HCEC 1CT (cell line): ENCODE data around the gene PAK5.

Experiments used
- DNase-seq: peaks from one replicate; pipeline ENCODE4 v3.0.0-alpha.2; 2017

The PAK5 gene

DNA sequence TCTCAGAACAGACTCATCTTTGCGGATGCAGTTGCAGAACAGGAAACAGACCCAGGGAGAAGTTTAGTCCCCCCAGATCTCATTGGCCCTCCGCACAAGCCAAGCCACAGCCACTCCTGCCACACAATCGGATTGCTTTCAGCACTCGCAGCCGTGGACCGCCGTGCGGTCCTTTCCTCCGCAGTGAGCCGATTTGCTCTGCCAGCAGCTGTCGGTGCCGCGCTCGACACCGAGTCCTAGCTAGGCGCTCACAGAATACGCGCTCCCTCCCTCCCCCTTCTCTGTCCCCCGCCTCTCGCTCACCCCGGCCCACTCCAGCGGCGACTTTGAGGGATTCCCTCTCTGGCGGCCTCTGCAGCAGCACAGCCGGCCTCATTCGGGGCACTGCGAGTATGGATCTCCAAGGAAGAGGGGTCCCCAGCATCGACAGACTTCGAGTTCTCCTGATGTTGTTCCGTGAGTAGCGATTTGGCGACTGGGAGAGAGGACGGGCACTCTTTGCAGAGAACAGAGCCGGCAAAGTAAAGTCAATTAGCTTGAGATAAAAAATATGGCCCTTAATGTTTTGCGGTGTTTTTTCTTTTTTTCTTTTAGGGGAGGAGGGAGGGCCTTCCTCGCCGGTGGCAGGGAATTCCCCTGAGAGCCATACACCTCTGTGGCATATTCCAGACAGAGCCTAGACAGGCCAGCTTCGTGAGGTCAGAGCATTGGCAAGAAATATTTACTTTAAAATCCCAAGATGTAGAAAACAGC, 324.2 kb downstream of the PAK5 start, which contains the start of gene LAMP5:
Gene LAMP5 (plus strand): TSS at position 130 of the 753 bp plus-strand sequence. CDS start 263 bp downstream, at position 393.
- no peak for DNase-seq

DNA sequence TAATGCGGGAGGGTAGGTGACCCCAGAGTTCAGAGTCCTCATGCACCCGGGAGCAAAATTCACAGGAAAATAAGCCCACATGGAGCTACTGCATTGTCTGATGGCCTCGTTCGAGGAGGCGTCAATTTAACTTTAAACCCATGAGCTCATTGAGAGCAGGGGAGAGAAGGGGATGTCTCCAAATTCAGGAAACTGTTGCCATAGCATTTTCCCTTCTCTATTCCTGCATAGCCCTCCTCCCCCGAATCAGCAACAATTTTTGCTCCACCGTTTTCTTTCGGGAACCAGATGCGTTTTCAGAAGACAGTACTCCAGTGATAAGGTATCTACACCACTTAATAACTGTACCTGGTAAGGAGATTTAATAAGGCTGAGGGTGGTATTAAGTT, 324.8 kb downstream of the PAK5 start:
- no peak for DNase-seq

DNA sequence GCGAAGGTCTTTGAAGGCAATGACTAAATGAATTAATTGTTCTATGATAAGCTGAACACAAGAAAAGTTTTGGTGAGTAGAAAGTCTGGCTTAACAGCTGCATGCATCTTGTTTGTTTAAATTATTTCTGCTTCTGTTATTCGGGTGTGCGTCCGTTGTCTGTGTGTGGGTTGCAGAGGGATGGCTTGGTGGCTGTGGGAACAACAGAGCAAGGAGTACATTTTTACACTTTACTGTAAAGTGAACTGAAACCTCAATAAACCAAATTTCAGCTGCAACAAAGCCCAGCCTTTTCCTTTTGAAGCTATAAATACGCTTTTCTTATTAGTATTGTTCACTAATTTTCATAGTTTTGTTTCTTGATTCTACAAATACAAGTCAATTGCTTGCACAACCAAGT, 328.0 kb downstream of the PAK5 start:
- DNase-seq, result no peak

DNA sequence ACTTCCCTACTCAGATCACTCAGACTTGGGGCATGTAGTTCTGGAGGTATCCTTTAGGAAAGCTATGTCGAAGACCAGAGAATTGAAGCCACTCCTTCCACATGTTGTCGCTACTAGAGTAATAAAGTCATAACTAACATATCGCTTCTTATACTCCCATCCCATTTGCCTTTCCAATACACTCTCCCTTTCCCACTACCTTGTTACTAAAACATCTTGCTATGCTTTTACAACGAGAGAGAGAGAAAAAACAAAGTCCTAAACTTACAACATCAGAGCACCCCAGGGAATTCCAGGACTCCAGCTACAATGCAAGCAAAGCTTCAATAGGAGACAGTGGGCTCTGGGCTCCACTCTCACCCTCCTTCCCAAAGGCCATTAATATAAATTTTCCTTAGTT, 329.6 kb downstream of the PAK5 start:
- no peak for DNase-seq

DNA sequence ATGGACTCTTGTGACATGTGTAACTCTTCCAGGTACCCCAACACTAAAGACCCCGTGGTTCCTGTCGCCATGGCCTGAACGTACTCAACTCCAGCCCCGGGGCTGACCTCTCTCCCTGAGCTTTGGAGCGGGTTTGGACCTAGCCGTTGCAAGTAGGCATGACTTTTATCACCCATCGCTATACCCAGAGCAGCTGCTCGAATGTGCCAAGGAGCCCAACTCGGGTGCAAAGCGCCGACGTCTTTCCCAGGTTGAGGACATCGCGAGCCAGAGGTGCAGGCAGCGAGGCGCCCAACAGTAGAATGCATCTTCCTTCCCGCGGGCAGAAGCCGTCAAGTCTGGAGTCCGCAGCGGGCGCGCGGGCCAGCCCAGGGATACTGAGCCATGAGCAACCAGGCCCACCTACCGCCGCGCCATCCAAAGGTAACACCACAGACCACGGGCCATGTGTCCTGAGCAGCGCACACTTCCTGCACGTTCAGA, 330.1 kb downstream of the PAK5 start:
- no peak for DNase-seq

DNA sequence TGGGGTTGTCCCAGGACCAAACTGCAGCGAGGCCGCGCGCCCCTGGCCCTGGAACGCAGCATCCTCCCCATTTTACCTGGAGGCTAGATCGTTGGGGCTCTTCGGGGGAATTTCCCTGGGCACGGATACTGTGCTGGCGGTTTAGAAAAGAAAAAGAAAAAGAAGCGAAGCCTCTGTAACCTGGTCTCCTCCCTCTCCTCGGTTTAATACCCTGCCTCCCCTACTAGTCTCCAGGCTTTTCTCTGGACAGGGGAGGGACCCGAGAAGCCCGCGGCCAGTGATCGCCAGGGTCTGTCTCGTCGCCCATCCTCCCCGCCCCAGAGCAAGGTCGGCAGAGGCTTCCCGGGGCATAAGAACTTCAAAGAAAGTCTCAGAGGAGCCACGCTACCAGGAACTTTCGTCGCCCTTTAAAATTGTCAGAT, 330.6 kb downstream of the PAK5 start:
- no peak for DNase-seq

DNA sequence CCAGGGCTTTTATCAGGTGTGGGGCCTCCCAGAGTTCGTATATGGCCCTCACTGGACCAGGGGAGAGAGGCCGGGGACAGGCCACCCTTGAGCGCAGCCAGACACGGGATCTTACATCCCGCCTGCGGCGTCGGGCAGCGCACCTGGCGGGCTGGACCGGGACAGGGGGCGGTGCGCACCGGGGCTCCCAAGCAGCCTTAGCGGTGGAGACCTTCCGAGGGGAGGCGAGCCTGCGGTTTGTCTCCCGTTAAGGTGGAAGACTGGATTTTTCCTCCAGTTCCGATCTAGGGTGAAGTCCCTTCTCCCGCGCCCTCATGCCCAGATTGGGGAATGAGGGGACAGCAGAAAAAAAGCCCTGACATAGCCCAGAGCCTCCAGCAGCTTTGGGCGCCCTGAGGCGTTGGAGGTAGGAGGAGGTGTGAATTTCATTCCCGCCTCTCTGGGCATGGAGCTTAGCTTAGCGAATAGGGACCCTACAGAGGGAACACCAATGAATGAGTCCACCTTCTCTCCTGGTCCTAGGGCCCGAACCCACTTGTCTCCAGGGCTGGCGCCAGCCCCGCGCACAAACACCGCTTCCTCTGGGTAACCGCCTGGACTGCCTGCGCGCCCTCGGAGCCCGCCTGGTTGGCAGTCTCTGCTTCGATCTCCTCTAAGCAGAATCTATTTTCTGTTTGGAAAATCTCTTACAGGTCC, 331.2 kb downstream of the PAK5 start:
- DNase-seq, result no peak

DNA sequence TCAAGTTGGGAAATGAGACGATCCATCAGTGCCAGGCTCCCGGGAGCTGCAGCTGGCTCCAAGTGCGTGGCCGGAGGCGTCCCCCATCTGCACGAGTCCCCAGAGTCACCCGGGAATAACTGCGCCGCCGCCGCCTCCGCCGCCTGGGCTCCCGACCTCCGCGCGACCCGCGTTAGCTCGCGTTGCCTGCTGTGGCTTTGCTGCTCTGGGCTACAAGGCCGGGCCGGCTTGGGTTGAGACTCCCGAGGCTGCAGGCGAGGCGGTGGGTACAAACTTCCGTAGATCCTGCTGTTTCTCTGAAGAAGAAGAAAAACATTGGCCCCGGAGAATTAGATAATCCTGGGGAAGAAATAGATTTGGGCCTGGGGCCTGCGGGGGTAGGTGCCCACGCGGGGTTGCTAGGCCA, 331.9 kb downstream of the PAK5 start:
- DNase-seq, result no peak

DNA sequence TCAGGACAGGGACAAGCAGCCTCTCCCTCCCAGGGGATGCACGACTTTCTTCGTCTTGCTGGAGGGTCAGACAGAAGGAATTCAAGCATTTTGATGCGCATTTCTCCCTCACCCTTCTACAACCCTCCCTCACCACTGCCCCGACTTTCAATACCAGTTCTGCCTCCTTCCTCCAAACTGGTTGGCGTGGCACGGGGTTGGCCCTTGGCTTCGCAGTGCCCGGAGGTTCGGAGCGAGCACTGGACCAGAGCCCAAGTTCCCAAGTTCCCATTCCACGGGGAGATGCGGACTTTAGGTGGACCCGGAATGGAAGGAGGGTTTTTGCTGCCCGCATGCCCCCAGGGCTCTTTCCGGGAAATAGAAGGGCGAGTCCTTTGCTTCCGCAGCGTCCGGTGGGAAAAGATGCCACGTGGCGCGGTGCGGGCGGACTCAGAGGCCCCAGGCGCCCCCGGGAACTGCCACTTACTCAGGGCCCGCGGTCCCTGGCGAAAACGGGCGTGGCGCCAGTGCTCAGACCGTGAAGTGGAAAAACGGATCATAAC, 332.5 kb downstream of the PAK5 start:
- DNase-seq, result no peak

DNA sequence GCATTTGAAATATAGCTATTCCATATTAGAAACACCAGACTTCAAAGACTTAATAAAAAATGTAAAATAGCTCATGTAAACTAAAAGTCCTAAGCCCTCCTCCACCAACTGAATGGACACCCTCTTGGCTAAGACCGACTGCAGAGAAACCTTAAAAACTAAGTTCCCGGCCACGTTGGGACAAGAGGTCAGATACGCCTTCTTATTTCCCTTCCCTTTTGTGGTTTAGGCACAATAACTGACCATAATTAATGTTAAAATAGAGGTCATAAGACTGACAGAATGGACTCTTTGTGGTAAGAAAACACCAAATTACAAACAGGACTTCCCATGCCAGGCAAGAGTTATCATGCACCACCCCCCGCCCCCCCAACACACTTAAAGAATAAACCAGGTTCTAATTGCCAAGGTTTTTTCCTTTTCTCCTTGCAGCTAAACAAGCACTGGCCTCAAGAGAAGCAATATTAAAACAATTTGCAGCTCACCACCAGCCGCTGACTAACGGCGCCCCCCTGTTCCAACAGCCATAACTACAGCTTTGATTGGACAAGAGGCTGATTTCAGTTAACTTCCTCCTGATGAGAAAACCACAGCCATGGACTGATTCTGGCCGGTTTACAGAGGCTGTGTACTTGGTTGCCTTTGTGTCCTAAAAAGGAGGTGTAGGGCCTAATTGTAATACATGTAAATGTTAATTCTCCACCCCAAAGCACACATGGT, 335.2 kb downstream of the PAK5 start:
- peak; percentile 63 for DNase-seq

DNA sequence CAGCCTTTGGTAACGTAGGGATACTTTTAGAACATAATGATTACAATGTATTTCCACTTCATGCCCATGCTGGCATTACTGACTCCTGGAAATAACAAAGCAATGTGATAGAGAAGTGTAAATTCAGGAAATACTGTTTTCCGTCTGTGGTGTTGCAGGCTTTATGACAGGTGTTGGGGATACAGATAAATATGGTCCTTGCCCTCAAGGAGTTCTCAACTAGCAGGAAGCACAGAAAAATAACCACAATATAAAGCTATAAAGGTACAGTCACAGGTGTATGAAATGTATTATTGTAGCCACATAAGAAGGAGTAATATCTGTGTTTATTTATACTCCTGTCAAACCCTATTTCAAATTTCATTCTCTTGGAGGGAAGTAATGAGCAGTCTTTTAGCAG, 337.4 kb downstream of the PAK5 start:
- DNase-seq, result no peak

DNA sequence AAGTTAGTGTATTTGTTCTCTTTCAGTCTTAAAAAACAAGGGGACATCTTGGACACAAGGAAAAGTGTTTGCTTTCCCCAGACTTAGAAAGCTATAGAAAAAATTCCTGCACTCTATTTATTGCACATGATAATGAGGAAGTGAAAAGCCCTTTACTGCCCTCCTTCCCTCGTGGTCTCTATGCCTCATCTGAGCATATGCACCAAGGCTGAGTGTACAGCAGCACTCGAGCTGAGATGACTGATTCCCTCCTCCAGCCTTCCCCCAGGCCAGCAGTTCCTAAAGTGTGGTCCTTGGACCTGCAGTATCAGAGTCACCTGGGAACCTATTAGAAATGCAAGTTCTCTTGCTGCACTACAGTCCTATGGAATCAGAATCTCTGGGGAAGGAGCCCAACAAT, 338.8 kb downstream of the PAK5 start:
- peak; percentile 52 for DNase-seq

DNA sequence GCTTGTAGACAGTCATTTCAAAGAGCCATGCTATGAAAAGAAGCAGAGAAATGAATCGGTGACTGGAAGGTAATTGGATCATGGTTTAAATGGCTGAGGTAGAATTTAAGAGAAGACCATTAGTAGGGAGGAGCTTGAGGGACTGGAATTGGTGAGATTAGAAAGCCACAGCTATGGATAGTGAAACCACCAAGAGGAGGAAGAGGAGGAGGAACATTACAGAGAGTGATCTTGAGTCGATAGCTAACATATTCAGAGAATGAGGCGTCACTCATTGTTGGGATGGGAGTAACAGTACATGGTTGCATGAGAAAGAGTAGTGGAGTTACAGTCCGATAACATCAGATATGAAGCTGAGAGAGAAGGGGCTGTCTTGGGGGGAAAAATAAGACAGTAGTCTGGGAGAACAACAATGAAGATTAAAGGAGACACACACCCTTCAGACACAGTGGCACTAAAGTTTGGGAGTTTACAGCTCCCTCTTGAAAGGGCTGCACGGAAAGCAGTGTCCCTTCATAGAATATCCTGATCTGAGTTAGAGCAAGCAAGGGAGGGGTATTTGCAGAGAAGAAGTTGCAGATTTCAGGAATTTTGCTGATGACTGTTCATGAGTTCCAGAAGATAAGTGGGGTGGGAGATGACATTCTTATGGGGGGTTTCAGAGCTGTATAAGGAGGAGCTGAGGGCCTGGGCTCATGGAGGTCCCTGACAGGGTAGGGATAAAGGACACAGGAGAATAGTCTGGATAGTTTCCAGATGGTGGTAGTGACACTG, 339.6 kb downstream of the PAK5 start:
- DNase-seq, result no peak

DNA sequence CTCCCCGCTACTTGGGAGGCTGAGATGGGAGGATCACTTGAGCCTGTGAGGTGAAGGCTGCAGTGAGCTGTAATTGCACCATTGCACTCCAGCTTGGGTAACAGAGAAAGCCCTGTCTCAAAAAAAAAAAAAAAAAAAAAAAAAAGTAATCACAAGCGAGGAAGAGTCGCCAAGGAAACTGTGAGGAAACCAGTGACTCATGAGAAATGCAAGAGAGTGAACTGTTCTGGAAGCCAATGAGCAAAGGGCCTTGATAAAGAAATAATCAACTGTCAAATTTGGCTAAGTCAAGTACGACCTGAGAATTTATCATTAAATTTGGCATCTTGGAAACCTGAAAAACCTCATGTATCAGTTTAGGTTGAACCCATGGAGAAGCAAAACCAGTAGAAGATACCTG, 340.6 kb downstream of the PAK5 start:
- peak; percentile 86 for DNase-seq

DNA sequence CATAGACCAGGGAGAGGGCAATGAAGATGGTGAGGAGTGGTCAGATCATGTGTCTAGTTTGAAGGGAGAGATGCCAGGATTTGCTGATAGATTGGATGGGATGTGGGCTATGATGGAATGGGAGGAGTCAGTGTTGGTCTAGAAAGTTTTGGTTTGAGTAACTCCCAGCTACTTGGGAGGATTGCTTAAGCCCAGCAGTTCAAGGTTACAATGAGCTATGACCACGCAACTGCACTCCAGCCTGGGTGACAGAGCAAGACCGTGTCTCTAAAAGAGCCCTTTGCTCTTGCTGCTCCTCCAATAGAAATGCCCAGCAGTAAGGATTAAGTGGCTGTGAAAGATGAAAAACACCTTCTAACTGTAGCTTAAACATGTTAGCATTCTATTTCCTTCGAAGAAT, 342.7 kb downstream of the PAK5 start:
- DNase-seq, result no peak

DNA sequence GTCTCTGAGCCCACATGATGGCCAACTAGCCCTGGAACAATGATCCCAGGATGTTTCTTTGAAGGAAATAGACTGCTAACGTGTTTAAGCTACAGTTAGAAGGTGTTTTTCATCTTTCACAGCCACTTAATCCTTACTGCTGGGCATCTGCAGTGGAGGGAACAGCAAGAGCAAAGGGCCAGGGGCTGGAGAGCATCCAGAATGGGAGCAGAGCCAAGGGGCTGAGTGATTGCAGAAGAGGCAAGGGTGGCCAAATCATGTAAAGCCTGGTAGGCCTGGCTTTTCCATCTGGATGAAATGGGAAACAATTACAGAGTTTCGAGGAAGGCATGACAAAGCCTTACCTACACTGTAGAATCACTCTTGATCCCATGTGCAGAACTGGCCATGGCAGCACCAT, 343.2 kb downstream of the PAK5 start:
- DNase-seq, result no peak

DNA sequence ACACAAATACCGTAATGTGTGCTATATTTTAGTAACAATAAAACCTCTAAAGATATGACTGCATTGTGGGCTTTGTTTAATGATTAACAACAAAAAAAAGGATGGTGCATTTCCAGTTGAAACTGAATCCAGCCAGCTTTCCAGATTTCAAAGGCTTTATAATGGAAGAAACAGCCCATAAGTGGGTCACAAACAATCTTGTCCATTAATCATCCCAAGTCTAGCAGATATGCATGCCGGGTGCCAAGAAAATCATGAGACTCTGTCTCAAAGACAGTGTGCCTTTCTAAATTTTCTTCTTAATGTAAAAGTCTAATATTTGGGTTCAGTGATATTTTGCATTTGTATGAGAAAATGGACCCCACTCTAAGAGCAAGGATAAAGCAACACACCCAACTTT, 345.1 kb downstream of the PAK5 start:
- DNase-seq, result no peak

DNA sequence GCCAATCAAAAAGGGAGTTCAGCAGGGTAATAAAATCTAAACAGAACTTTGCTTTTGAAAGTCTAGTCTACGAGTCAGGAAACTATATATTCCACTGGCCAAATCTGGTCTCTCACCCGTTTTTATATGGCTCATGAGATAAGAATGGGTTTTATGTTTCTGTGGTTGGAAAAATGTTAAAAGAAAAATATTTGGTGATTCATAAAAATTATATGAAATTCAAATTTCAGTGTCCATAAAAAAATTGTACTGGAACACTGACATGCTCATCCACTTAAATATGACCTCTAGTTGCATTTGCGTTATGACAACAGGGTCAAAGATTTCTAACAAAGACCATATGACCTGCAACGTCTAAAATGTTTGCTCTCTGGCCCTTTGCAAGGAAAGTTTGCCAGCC, 346.8 kb downstream of the PAK5 start:
- peak; percentile 88 for DNase-seq

DNA sequence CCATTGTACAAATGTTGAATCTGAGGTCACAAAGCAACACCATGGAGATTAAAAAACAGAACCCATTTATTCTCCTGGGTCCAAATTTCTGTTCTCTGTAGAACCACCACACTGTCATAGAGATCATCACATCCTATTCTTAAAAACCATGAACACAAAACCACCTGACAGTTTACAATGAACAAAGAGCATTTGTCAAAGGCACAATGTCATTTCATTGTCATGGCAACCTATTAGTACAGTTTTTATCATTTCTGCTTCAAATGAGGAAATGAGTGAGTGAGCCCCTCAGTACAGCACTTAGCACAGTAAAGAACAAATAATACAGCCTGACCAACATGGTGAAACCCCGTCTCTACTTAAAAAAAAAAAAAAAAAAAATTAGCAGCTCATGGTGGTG, 347.6 kb downstream of the PAK5 start:
- no peak for DNase-seq

DNA sequence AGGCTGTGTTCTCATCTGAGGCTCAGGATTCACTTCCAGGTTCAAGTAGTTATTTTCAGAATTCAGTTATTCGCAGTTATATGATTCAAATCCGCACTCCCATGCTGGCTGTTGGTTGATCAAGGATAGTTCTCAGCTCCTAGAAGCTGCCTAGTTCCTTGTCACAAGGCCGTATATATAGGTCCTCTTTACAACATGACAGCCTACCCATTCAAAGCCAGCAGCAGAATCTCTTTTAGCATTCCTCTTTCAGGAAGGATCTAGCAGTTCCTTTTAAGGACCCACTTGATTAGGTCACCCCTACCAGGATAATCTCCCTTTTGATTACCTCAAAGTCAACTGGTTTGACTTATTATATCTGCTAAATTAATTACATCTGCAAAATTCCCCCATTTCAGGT, 348.2 kb downstream of the PAK5 start:
- DNase-seq, result no peak

DNA sequence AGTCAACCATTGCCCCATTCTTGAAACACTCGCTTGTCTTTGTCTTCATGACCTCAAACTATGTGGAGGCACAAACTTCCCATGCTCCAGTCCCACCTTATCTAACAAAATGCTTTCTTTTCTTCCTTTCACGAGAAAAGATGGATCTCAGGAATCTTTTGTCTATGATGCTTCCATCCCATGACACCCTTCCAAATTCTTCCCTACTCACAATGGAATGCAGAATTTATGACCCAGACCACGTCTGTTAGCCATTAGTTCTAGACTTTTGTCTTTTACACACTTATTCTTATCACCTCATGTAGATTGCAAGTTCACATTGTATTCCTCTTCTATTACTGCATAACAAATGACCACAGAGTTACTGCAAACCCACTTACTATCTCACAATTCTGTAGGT, 348.7 kb downstream of the PAK5 start:
- DNase-seq, result no peak

DNA sequence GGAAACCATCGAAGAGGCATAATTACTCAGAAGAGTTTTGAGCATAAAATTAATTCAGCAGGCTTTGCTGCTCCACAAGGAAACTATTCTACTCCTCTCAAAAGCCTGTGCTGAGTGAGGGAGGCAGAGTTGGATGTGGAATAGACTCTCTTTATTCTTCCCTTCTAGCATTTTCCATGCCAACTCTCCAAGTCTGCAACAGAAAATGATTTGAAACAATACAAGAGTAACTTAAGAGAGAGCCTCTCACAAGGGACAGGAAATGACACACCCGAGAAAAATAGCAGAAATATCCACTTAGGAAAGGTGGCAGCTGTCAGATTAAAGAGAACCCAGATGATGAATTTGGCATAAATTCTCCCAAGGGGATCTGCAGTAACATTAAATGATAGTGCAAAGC, 350.8 kb downstream of the PAK5 start:
- peak; percentile 24 for DNase-seq
